ENCODE data around the gene TCHP.
A peak's percentile ranks its signal among the peaks of the same experiment; 100 is the strongest.

TCHP gene

GRCh38 chr12:109930028-109930800, 30.1 kb downstream of the TCHP start:
- TF ChIP-seq CTCF (IDR thresholded peaks at IDR 0.05; ENCODE audit: low read depth, low read length), result no peak
- in situ Hi-C loops (cut with HindIII; ENCODE audit: low sequenced_read_pairs), result no loop called here
- H3K4me3 ChIP-seq (ENCODE audit: low read depth, low read length), result no peak overlapping the region
- DNase-seq (ENCODE audit: low read depth, low spot score), result no peak

- TF ChIP-seq CTCF (IDR thresholded peaks at IDR 0.05; ENCODE audit: low read depth, low read length), result no peak
- DNase-seq (ENCODE audit: low read depth, low spot score), result no peak
- H3K4me3 ChIP-seq (ENCODE audit: low read depth, low read length), result no peak overlapping the region
- in situ Hi-C loops (cut with HindIII; ENCODE audit: low sequenced_read_pairs), result no loop called here
These were observed 31.1 kb downstream of the TCHP start for GRCh38 chr12:109931143-109931542.

- DNase-seq (ENCODE audit: low read depth, low spot score), result no peak
- TF ChIP-seq CTCF (IDR thresholded peaks at IDR 0.05; ENCODE audit: low read depth, low read length), result no peak
- no peak overlapping the region for H3K4me3 ChIP-seq (ENCODE audit: low read depth, low read length)
- in situ Hi-C loops (cut with HindIII; ENCODE audit: low sequenced_read_pairs), result no loop called here
These were observed 32.9 kb downstream of the TCHP start for GRCh38 chr12:109932878-109933503.

- no peak for DNase-seq (ENCODE audit: low read depth, low spot score)
- TF ChIP-seq CTCF (IDR thresholded peaks at IDR 0.05; ENCODE audit: low read depth, low read length), result peak; percentile 69
- no peak overlapping the region for H3K4me3 ChIP-seq (ENCODE audit: low read depth, low read length)
- in situ Hi-C loops (cut with HindIII; ENCODE audit: low sequenced_read_pairs), result no loop called here
These were observed 34.0 kb downstream of the TCHP start for GRCh38 chr12:109934026-109934425.

GRCh38 chr12:109937371-109937770, 37.3 kb downstream of the TCHP start:
- no peak overlapping the region for H3K4me3 ChIP-seq (ENCODE audit: low read depth, low read length)
- no peak for TF ChIP-seq CTCF (IDR thresholded peaks at IDR 0.05; ENCODE audit: low read depth, low read length)
- in situ Hi-C loops (cut with HindIII; ENCODE audit: low sequenced_read_pairs), result no loop called here
- DNase-seq (ENCODE audit: low read depth, low spot score), result no peak

GRCh38 chr12:109938947-109939346, 38.9 kb downstream of the TCHP start:
- in situ Hi-C loops (cut with HindIII; ENCODE audit: low sequenced_read_pairs), result no loop called here
- DNase-seq (ENCODE audit: low read depth, low spot score), result no peak
- TF ChIP-seq CTCF (IDR thresholded peaks at IDR 0.05; ENCODE audit: low read depth, low read length), result no peak
- H3K4me3 ChIP-seq (ENCODE audit: low read depth, low read length), result no peak overlapping the region
